ENCODE results near the gene UBE2E2.

Gene UBE2E2

GRCh38 chr3:23288286-23288685 is 85.2 kb downstream of the UBE2E2 start:
- no peak for DNase-seq

GRCh38 chr3:23288715-23289114 is 85.6 kb downstream of the UBE2E2 start:
- no peak for DNase-seq

- DNase-seq: no peak
These were observed 89.3 kb downstream of the UBE2E2 start for GRCh38 chr3:23292432-23292831.

- DNase-seq: no peak
These were observed 91.8 kb downstream of the UBE2E2 start for GRCh38 chr3:23294770-23295387.

- DNase-seq: no peak
These were observed 98.7 kb downstream of the UBE2E2 start for GRCh38 chr3:23301819-23302218.

GRCh38 chr3:23302271-23302670 is 99.1 kb downstream of the UBE2E2 start:
- DNase-seq: no peak

GRCh38 chr3:23303601-23304217 is 100.6 kb downstream of the UBE2E2 start:
- DNase-seq: no peak

- DNase-seq: no peak
These were observed 101.3 kb downstream of the UBE2E2 start for GRCh38 chr3:23304424-23304823.

- DNase-seq: no peak
These were observed 106.0 kb downstream of the UBE2E2 start for GRCh38 chr3:23308986-23309625.

GRCh38 chr3:23312866-23313265 is 109.7 kb downstream of the UBE2E2 start:
- no peak for DNase-seq

- no peak for DNase-seq
These were observed 112.0 kb downstream of the UBE2E2 start for GRCh38 chr3:23314981-23315762.

- no peak for DNase-seq
These were observed 113.8 kb downstream of the UBE2E2 start for GRCh38 chr3:23316924-23317323.

- no peak for DNase-seq
These were observed 116.5 kb downstream of the UBE2E2 start for GRCh38 chr3:23319366-23320312.

GRCh38 chr3:23320586-23321570 is 117.8 kb downstream of the UBE2E2 start:
- DNase-seq: no peak

GRCh38 chr3:23324745-23325144 is 121.6 kb downstream of the UBE2E2 start:
- peak; percentile 17 for DNase-seq

GRCh38 chr3:23325466-23326065 is 122.4 kb downstream of the UBE2E2 start:
- no peak for DNase-seq

GRCh38 chr3:23329471-23330105 is 126.5 kb downstream of the UBE2E2 start:
- no peak for DNase-seq

GRCh38 chr3:23330568-23330967 is 127.4 kb downstream of the UBE2E2 start:
- DNase-seq: no peak

GRCh38 chr3:23331141-23331935 is 128.2 kb downstream of the UBE2E2 start:
- DNase-seq: no peak
